GM21360 (cell line): ENCODE data around the gene OR2M2.

Source experiments
- ATAC-seq: cut with Tn5 transposase; IDR thresholded peaks from one replicate; pipeline ENCODE4 v1.9.1; 2021; ENCODE audit warnings: mild to moderate bottlenecking, moderate library complexity; ENCODE audit not compliant: unreplicated experiment

The OR2M2 gene

GRCh38 chr1:248174521-248174920, at the start of gene OR2M2:
Gene OR2M2, plus strand, starts transcription at chr1:248174821. Its CDS starts 5,165 bp downstream, at chr1:248179986.
- ATAC-seq: no peak

- ATAC-seq: no peak
These were observed 47.0 kb upstream of the OR2M2 start for GRCh38 chr1:248127653-248128052.

- no peak for ATAC-seq
These were observed 37.8 kb upstream of the OR2M2 start for GRCh38 chr1:248136811-248137210.

- no peak for ATAC-seq
These were observed 33.8 kb upstream of the OR2M2 start for GRCh38 chr1:248140846-248141245.

GRCh38 chr1:248143311-248143710, 31.3 kb upstream of the OR2M2 start:
- no peak for ATAC-seq

- no peak for ATAC-seq
These were observed 30.0 kb upstream of the OR2M2 start, which contains the start of gene OR2M5 for GRCh38 chr1:248144513-248145198. Gene OR2M5, plus strand, starts transcription at chr1:248145148. Its CDS starts 0 bp downstream, at chr1:248145148.

- no peak for ATAC-seq
These were observed 22.4 kb upstream of the OR2M2 start for GRCh38 chr1:248152056-248152827.

- ATAC-seq: no peak
These were observed 18.7 kb upstream of the OR2M2 start for GRCh38 chr1:248155927-248156326.

GRCh38 chr1:248158758-248159157, 15.9 kb upstream of the OR2M2 start:
- ATAC-seq: no peak

- no peak for ATAC-seq
These were observed 10.6 kb upstream of the OR2M2 start for GRCh38 chr1:248164031-248164430.

- no peak for ATAC-seq
These were observed 9.4 kb upstream of the OR2M2 start for GRCh38 chr1:248165186-248165585.

- peak; percentile 52 for ATAC-seq
These were observed 9.4 kb downstream of the OR2M2 start for GRCh38 chr1:248183996-248184395.

- no peak for ATAC-seq
These were observed 12.7 kb downstream of the OR2M2 start for GRCh38 chr1:248187363-248187762.

- no peak for ATAC-seq
These were observed 14.4 kb downstream of the OR2M2 start for GRCh38 chr1:248189026-248189425.

- no peak for ATAC-seq
These were observed 19.5 kb downstream of the OR2M2 start for GRCh38 chr1:248194117-248194516.

- ATAC-seq: no peak
These were observed 22.3 kb downstream of the OR2M2 start, which contains the start of gene OR2M3 for GRCh38 chr1:248196965-248197364. Gene OR2M3, plus strand, starts transcription at chr1:248197265. Its CDS starts 5,803 bp downstream, at chr1:248203068.

GRCh38 chr1:248215880-248216279, 41.3 kb downstream of the OR2M2 start:
- ATAC-seq: no peak

GRCh38 chr1:248225537-248225936, 50.9 kb downstream of the OR2M2 start:
- ATAC-seq: no peak

GRCh38 chr1:248229360-248229908, 54.8 kb downstream of the OR2M2 start:
- ATAC-seq: no peak
